Iris pigment epithelial cell (primary cell): Measurements from ENCODE around the gene MAP7.

ENCODE experiments used
- DNase-seq: peaks from one replicate; pipeline ENCODE4 v3.0.0-alpha.2; 2011; ENCODE audit warnings: low read depth

The MAP7 gene

GRCh38 chr6:136304410-136304809 is 245.8 kb downstream of the MAP7 start:
- no peak for DNase-seq

- no peak for DNase-seq
These were observed 246.7 kb downstream of the MAP7 start for GRCh38 chr6:136303516-136303915.

GRCh38 chr6:136294621-136295020 is 255.6 kb downstream of the MAP7 start:
- no peak for DNase-seq
